ENCODE results near the gene CDK11B.
"Not testable (repeated sequence)": the region's sequence is repeated elsewhere in the genome, so short reads cannot be mapped to it uniquely, and the experiment has no call there.

The CDK11B gene

GRCh38 chr1:1597275-1597930 is 61.4 kb downstream of the CDK11B start:
- DNase-seq: no peak

- no peak for DNase-seq
These were observed 62.1 kb downstream of the CDK11B start for GRCh38 chr1:1596493-1597274.

- not testable (repeated sequence) for DNase-seq
These were observed 63.5 kb downstream of the CDK11B start for GRCh38 chr1:1595341-1595740.

GRCh38 chr1:1594602-1595260 is 64.1 kb downstream of the CDK11B start:
- DNase-seq: no peak

GRCh38 chr1:1593834-1594601 is 64.8 kb downstream of the CDK11B start:
- DNase-seq: no peak

GRCh38 chr1:1591452-1591851 is 67.4 kb downstream of the CDK11B start:
- no peak for DNase-seq

Measured in hippocampal formation (tissue), 2 donors.